ENCODE data around the gene USP54.

DNA sequence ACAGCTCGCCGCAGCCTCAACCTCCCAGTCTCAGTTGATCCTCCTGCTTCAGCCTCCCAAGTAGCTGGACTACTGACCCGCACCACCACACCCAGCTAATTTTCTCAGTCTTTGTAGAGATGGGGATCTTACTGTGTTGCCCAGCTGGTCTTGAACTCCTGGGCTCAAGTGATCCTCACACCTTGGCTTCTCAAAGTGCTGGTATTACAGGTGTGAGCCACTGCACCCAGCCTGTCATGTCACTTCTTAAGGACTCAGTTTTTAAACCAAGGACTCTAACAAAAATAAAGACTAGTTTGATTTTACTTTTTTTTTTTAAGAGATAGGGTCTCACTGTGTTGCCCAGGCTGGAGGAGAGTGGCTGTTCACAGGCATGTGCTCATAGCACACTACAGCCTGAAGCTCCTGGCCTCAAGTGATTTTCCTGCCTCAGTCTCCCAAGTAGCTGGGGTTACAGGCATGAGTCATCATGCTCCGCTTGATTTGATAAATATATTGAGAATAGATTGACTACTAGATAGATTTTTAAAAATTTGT, 78.9 kb downstream of the USP54 start:
- no peak for TF ChIP-seq EZH2 (IDR thresholded peaks at IDR 0.05; ENCODE audit: borderline replicate concordance, insufficient read depth, low read depth, low read length, poor library complexity, severe bottlenecking)
- TF ChIP-seq, protein P1, sequence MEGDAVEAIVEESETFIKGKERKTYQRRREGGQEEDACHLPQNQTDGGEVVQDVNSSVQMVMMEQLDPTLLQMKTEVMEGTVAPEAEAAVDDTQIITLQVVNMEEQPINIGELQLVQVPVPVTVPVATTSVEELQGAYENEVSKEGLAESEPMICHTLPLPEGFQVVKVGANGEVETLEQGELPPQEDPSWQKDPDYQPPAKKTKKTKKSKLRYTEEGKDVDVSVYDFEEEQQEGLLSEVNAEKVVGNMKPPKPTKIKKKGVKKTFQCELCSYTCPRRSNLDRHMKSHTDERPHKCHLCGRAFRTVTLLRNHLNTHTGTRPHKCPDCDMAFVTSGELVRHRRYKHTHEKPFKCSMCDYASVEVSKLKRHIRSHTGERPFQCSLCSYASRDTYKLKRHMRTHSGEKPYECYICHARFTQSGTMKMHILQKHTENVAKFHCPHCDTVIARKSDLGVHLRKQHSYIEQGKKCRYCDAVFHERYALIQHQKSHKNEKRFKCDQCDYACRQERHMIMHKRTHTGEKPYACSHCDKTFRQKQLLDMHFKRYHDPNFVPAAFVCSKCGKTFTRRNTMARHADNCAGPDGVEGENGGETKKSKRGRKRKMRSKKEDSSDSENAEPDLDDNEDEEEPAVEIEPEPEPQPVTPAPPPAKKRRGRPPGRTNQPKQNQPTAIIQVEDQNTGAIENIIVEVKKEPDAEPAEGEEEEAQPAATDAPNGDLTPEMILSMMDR (IDR thresholded peaks at IDR 0.05) = no peak

All from B cell (primary cell).